HG02973 (cell line): Measurements from ENCODE around the gene NTRK2.
A peak's percentile ranks its signal among the peaks of the same experiment; 100 is the strongest.

Experiments
- ATAC-seq: cut with Tn5 transposase; IDR thresholded peaks from one replicate; pipeline ENCODE4 v1.9.1; 2021; ENCODE audit warnings: moderate library complexity; ENCODE audit not compliant: unreplicated experiment

The NTRK2 gene

GRCh38 chr9:84731696-84732095 is 62.2 kb downstream of the NTRK2 start:
- no peak for ATAC-seq

DNA sequence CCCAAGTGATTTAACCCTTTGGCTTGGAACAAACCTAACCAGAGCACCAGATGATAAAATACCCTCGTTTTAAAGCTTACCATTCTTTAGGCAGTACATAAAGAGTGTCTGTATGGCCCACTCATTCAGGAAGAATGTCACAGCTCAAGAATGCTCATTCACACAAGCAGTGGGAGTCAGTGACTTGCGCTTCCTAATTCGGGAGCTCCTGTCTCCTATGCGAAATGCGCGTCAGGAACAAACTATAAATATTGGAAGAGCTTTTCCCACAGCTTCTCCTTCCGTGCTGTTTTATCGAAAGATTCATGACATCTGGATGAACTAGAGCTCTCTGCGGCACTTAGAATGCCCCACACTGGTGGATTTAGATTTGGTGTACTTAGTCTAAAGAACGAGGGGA is 66.6 kb downstream of the NTRK2 start:
- no peak for ATAC-seq

- no peak for ATAC-seq
Observed at GRCh38 chr9:84736536-84736935, 67.0 kb downstream of the NTRK2 start.

- ATAC-seq: no peak
Observed at GRCh38 chr9:84738353-84738752, 68.8 kb downstream of the NTRK2 start.

DNA sequence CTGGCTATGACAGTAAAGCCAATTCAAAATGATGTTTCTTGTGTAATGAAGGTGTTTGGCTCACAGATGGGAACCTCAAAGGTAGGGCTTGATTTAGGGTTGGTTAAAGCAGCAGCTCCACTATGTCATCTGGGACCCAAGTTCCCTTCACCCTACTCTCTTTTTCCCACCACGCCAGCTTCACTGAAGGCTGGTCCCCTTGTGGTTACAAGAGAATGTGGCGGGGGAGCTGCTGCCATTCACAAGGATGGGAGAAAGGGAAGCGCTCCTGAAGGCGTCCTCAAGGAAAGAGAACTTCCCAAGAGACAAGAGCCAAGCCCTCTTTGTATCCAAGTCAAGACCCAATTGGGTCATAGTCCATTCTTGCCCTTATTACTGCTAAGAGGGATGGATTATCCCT is 72.7 kb downstream of the NTRK2 start:
- no peak for ATAC-seq

DNA sequence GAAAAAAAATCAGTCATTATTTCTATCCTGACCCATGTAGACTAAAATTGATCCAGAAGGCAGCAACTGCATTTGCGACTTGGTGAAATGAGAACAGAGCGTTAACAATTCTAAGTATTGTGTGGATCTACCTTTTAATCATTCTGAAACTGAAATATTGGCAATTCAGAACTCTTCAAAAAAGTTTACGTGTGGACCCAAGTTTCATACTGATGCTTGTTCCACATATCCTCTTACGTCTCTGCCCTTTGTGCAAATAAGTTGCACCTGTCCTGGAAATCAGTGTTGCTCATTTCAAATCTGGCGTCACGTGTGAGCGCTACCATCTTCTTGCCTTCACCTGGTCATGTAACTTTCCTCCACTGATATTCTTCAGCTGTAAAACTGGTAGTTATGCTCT is 74.7 kb downstream of the NTRK2 start:
- ATAC-seq: peak; percentile 40

GRCh38 chr9:84744726-84745125 is 75.2 kb downstream of the NTRK2 start:
- no peak for ATAC-seq

DNA sequence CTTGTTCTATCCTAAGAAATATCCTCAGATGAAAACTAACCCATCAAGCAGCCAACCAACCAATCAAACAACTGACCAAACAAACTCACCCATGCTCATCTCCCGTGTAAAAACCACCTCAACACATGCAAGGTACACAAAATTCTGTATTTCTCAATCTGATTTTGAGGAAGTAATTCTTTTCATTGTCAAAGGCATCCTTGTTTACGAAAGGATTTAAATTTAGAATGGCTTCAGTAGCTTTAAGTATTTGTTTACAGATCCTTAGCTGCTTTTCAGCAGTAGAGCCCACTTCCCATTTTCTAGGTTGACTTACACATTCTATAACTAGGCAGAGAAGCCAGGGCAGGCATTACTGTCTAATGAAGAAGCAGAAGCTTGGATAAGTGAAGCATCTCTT is 78.6 kb downstream of the NTRK2 start:
- no peak for ATAC-seq

- no peak for ATAC-seq
Observed at GRCh38 chr9:84750152-84750865, 80.8 kb downstream of the NTRK2 start.

- ATAC-seq: no peak
Observed at GRCh38 chr9:84751921-84752320, 82.4 kb downstream of the NTRK2 start.

DNA sequence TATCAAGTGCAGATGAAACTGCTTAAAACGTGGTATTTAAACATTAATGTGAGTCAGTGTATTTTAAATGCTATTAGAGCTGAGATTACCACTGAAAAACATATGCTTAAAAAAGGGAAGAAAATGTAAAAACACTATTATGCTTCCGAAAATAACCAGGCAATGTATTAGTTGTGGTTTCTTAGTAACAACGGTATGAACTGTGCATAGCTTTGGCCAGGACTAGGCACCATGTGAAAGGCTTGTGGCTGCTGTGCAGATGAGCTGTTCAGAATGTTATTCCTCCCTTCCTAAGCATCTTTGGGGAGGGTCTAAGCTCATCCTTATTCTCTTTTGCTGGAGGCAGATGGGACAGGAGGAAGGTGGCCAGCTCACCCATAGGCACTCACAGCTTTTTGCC is 84.9 kb downstream of the NTRK2 start:
- ATAC-seq: no peak

GRCh38 chr9:84754881-84755280 is 85.4 kb downstream of the NTRK2 start:
- ATAC-seq: no peak

- no peak for ATAC-seq
Observed at GRCh38 chr9:84755380-84755779, 85.9 kb downstream of the NTRK2 start.

DNA sequence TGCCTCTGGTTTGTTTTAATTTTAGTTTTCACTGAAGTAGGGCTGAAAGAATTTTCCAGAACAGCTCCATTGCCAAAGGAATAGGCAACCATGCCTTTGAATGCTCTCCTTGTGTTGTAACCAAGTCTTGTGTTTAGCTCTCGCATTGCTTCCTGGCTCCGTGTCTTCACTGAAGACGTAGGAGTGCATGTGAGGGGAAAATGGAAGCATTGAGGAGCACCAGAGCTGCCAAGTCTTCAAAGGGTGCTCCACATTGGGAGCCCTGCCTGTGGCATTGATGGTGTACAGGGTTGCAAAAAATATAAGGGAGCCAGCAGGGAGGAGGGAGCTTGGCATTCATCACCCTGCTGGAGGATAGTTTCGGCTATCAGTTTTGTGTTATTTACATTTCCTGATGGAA is 86.6 kb downstream of the NTRK2 start:
- no peak for ATAC-seq

- ATAC-seq: no peak
Observed at GRCh38 chr9:84756731-84757130, 87.2 kb downstream of the NTRK2 start.

DNA sequence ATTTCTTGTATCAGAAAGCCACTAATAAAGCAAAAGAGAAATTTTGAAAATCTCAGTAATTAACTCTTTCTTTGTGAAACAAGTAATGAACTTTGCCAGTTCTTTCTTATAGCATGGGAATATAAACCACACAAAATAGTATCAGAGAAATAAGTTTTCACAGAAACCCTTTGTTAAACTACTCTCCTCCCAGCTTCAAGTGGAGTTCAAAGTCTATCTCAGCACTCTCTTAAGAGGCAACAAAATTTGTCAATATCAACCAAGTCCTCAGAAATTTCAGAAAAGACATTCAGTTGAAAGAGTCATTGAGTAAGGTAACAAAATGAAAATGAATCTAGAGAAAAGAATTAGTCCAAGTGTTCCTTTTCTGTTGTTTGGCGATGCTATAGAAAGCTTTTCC is 89.3 kb downstream of the NTRK2 start:
- no peak for ATAC-seq

- ATAC-seq: peak; percentile 56
Observed at GRCh38 chr9:84759300-84759750, 89.8 kb downstream of the NTRK2 start.

GRCh38 chr9:84759804-84760203 is 90.3 kb downstream of the NTRK2 start:
- ATAC-seq: no peak

- no peak for ATAC-seq
Observed at GRCh38 chr9:84761137-84761808, 91.7 kb downstream of the NTRK2 start.

GRCh38 chr9:84772511-84772910 is 103.0 kb downstream of the NTRK2 start:
- ATAC-seq: no peak

GRCh38 chr9:84773022-84773421 is 103.5 kb downstream of the NTRK2 start:
- no peak for ATAC-seq

- no peak for ATAC-seq
Observed at GRCh38 chr9:84775056-84775643, 105.6 kb downstream of the NTRK2 start.
